Astrocyte (in vitro differentiated cells and primary cell): ENCODE data around the gene FSD1.

Source experiments
- EZH2 ChIP-seq: IDR thresholded peaks from 2 replicates; pipeline ENCODE4 v1.6.1; 2012; ENCODE audit warnings: mild to moderate bottlenecking, low read length, inconsistent platforms; ENCODE audit not compliant: insufficient read depth
- TF ChIP-seq, protein P1 (sequence below): IDR thresholded peaks from 2 replicates; pipeline ENCODE4 v1.5.1; 2011; ENCODE audit warnings: low read depth, mild to moderate bottlenecking, inconsistent platforms, low read length, moderate library complexity; ENCODE audit not compliant: insufficient read depth

DNA sequence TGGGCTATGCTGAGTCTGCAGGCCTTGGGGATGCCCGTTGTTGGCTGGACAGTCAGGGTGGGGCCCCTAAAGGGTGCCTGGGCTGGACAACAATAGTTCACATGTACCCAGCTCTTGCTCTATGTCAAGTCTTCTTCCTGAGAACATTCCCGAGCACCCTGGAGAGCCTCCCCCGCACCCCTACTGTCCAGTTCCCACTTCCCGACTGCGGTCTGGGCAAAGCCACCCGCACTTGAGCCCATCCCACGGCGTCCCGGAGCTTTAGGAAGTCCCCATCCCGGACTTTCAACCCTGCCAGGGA lies 37.9 kb downstream of the FSD1 start:
- no peak for TF ChIP-seq EZH2
- TF ChIP-seq, protein P1, sequence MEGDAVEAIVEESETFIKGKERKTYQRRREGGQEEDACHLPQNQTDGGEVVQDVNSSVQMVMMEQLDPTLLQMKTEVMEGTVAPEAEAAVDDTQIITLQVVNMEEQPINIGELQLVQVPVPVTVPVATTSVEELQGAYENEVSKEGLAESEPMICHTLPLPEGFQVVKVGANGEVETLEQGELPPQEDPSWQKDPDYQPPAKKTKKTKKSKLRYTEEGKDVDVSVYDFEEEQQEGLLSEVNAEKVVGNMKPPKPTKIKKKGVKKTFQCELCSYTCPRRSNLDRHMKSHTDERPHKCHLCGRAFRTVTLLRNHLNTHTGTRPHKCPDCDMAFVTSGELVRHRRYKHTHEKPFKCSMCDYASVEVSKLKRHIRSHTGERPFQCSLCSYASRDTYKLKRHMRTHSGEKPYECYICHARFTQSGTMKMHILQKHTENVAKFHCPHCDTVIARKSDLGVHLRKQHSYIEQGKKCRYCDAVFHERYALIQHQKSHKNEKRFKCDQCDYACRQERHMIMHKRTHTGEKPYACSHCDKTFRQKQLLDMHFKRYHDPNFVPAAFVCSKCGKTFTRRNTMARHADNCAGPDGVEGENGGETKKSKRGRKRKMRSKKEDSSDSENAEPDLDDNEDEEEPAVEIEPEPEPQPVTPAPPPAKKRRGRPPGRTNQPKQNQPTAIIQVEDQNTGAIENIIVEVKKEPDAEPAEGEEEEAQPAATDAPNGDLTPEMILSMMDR = no peak
